Fibroblast of lung (primary cell): ENCODE data around the gene FAM117B.

Experiments used
- EZH2 ChIP-seq: IDR thresholded peaks from 2 replicates; pipeline ENCODE4 v1.5.1; 2012; ENCODE audit warnings: low read length, control low read depth, mild to moderate bottlenecking; ENCODE audit errors: missing control alignments
- TF ChIP-seq, protein P1 (sequence below), 2 donors: IDR thresholded peaks in 1 of 2; conservative IDR thresholded peaks in 1 of 2; 1 replicate in 1 of 2; 2 replicates in 1 of 2; pipeline ENCODE4 v1.5.1; 2011 to 2012; ENCODE audit warnings: low read length in 2 of 2, control low read depth in 1 of 2, inconsistent platforms in 1 of 2, low read depth in 1 of 2, mild to moderate bottlenecking in 1 of 2

DNA sequence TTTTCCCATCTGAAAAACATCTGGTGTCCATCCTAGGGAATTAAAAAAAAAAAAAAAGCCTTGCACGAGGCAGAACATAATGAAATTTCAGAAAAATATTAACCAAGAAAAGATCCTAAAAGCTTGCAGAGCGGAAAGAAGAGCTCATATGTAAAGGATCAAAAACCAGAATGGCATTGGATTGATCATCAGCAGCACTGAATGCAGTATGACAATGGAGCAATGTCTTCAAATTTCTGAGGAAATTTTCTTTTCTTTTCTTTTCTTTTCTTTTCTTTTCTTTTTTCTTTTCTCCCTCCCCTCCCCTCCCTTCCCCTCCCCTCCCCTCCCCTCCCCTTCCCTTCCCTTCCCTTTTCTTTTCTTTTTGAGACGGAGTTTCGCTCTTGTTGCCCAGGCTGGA, 21.3 kb upstream of the FAM117B start:
- TF ChIP-seq EZH2: no peak
- TF ChIP-seq, protein P1, sequence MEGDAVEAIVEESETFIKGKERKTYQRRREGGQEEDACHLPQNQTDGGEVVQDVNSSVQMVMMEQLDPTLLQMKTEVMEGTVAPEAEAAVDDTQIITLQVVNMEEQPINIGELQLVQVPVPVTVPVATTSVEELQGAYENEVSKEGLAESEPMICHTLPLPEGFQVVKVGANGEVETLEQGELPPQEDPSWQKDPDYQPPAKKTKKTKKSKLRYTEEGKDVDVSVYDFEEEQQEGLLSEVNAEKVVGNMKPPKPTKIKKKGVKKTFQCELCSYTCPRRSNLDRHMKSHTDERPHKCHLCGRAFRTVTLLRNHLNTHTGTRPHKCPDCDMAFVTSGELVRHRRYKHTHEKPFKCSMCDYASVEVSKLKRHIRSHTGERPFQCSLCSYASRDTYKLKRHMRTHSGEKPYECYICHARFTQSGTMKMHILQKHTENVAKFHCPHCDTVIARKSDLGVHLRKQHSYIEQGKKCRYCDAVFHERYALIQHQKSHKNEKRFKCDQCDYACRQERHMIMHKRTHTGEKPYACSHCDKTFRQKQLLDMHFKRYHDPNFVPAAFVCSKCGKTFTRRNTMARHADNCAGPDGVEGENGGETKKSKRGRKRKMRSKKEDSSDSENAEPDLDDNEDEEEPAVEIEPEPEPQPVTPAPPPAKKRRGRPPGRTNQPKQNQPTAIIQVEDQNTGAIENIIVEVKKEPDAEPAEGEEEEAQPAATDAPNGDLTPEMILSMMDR (conservative IDR thresholded peaks at IDR 0.05 in 1 of 2, IDR thresholded peaks at IDR 0.05 in 1 of 2; ENCODE audit: low read depth in 1 of 2, low read length in 2 of 2): no peak
